ENCODE results near the gene LTBP2.
"Not testable (repeated sequence)": the region's sequence is repeated elsewhere in the genome, so short reads cannot be mapped to it uniquely, and the experiment has no call there.

Gene LTBP2

DNA sequence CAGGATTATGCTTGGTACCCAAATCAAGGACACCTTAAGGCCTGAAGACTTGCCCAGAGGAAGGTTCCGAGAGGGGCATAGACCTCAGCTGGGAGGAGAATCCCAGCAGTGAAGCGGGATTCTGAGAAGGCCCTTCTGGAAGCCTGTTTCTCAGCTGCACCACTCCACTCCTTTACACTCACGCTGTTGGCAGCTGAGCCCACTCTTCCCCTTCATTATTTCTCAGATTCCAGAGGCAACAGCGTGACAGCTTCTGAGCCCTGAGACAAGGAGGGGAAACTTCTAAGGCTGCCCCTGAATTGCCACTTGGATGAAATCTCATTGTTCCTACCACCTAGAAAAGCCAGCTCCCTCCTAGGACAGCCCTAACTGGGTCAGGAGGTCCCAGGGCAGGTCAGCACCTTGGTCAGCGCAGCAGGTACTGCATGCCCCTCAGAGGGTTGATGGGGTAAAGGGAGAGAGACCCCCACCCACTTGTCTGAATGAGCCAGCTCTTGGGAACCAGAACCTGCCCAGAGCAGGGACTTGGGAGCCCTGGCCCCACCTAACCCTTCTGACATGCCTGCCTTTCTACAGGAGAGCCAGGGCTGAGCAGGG lies 64.6 kb downstream of the LTBP2 start:
- DNase-seq, result no peak

DNA sequence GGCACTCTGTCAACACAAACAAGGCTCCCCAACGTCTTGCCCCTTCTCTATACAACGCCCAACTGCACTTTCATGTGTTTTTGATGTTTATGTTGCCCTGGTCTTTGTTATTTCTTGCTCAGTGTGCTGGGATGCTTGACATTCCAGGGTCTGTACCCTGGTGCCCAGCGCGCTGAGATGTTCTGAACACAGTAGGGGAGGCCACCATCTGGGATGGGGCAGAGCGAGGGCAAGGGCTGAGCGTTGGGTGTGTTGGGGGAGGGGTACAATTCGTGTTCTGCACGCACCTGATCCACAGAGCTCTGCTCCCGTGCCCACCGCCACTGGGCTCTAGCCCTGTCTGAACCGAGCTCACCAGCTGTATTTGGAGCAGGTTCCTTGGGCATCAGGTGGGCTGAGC lies 65.6 kb downstream of the LTBP2 start:
- no peak for DNase-seq

DNA sequence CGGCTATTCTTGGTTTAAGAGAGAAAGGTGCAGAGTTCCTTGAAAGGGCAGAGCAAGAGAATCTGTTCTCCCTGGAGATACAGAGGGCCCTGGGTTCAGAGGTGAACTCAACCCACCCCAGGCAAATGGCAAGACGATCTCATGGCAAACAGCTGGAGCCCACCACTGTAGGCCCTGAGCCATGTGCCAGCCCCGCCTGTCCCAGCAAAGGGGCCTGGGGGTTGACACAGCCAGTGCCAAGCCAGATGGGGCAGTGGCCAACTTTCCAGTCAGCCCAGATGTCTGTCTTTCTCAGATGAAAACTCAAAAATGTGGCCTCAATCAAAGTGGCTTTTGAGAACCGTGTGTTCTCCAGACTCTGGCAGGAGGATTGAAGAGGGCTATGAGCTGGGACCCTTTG lies 66.7 kb downstream of the LTBP2 start:
- no peak for DNase-seq

DNA sequence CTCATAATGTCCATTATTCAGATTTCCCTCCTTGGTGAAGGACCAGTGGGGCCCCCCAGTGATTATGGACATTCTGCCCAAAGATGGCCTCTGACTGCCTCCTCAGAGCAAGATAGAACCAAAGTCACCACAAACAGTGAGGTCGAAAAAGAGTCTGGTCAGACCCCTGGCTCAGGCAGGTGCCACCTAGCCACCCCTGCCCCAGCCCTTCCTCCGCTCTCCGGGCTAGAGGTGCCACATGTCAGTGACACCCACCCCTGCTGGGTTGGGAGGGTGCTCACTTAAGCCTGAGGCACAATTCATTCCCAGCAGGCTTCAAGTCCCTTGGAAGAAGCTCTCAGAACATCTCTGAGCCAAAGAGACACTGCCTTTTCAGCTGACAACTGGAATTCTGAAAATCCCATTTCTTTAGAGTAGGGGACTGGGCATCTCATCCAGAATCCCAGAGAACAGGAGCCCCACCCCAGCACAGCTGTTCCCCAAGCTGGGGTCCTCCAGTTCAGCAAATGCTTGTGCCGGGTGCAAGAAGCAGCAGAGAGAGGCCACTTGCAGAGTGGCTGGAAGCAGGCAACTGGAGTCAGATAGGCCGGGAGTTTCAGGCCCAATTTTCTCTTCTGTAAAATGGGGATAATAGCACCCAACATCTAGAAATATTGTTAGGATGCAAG lies 68.1 kb downstream of the LTBP2 start:
- DNase-seq, result no peak

DNA sequence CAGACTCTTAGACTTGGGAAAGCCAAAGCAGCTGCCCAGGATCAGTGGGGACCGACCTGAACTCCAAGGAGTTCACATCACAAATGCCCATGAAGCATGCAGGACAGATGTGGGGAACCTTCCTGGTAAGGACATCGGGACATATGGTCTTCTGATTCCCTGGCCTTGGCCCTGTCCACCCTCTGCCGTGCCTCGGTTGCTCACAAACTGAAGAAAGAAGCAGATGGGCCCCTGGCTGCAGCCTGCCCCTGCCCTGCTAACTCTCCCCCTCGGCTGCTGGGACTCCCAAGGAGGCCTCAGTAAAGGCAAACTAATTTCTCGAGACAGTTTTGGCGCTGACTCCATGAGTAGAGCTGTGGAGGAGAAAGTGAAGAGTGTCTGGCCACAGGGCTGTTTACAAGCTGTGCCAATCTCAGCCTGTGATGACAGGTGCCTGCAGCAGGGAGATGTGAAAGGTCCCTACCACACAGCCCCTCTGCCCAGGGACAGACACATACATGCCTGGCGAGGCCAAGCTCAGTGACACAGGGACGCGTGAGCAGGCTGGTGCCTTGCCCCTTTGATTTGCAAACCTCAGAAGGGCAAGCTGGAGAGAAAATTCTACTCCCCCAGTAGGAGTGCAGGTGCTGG lies 69.9 kb downstream of the LTBP2 start:
- DNase-seq, result no peak

DNA sequence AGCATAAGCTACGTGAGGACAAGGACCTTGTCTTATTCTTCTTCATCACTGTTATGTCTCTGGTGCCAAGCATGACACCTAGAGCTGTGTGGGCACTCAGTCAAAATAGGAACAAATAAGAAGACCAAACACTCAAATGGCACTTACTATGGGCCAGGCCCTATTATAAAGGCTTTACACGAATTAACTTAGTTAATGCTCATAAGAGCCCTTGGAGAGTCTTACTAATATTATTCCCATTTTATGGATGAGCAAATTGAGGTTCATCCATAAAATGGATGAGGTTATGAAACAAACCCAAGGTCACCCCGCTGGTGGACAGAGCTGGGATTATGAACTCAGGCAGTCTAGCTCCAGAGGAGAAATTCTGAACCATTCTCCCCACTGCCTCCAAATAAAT lies 70.8 kb downstream of the LTBP2 start:
- no peak for DNase-seq

DNA sequence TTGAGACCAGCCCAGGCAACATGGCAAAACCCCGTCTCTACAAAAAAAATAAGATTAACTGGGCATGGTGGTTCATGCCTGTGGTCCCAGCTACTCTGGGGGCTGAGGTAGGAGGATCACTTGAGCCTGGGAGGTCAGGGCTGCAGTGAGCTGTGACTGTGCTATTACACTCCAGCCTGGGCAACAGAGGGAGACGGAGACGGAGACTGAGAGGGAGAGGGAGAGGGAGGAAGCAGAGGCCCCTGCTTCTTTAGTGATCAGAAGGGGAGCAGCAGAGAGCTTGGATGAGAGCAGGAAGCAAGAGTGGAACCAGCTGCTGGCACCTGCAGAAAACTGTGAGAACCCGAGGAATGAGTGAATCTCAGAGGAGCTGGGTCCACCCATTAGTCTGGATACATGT lies 72.5 kb downstream of the LTBP2 start:
- DNase-seq, result no peak

DNA sequence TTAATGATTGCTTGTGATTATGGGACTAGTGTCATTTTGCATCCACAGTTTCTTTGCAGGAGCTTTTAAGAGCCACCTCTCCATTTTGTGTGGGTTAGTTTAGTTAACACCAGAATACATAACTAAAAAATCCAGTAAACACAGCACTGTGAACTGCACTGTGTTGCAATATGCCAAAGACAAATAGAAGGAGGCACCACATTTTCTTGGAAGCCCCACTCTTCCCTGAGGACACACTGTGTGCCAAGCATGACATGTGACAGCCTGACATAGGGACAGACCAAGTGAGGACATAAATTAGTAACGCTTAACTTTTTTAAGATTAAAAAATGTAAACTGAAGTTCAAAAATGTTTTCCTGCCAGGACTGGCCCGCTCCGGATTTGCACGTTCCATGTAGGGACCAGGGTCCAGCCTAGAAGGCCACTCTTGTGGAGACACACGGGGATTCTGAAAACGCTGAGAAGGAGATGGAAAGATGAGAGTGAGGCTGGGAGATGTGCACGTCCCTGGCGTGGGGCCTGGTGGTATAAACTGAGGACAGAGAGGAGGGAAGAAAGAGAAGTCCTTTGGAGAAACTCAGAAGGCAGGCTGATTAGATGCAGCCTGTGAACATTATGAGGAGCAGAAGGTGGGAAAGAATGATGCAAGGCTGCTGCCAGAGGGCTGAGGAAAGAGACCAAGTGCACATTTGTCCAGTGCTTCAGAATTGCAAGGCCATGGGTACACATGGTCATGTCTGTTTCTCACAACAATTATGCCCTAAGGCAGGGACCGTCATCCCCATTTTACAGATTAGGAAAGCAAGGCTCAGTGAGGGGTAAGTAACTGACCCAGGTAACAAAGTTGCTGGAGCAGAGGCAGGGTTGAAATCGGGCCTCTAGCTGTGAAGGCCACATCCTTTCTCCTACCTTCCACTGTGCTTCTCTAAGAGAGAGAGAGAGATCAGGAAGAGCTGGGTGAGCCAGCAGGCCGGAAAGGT lies 73.3 kb downstream of the LTBP2 start:
- DNase-seq, result no peak

DNA sequence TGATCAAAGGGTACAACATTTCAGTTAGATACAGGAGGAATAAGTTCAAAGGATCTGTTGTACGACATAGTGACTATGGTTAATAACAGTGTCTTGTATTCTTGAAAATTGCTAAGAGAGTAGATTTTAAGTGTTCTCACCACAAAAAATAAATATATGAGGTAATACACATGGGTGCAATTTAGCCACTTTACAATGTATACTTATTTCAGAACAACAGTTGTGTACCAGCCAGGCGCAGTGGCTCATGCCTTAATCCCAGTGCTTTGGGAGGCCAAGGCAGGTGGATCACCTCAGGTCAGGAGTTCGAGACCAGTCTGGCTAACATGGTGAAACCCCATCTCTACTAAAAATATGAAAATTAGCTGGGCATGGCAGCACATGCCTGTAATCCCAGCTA lies 75.7 kb downstream of the LTBP2 start:
- not testable (repeated sequence) for DNase-seq

DNA sequence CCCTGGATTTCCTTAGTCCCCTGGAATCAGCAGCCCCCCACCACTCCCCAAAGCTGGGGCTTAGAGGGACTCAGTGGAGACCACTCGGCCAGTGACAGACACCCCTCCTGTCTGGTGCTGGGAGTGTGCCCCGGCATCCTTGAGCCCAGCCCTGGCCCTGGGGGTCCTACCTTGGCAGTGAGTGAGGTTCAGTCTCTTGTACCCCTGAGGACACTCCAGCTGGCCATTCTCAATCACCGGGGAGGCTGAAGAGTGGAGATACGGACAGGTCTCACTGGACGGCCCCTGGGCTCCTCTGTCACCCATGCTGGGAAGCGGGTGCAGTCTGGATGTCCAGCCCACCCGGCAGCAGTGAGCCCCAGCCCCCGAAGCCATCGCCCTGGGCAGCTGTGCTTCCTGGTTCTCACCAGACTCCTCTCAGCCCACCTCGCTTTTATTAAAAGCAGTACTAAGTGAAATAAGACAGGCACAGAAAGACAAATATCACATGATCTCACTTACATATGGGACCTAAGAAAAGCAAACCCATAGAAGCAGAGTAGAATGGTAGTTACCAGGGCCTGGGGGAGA lies 76.2 kb downstream of the LTBP2 start:
- DNase-seq, result no peak

DNA sequence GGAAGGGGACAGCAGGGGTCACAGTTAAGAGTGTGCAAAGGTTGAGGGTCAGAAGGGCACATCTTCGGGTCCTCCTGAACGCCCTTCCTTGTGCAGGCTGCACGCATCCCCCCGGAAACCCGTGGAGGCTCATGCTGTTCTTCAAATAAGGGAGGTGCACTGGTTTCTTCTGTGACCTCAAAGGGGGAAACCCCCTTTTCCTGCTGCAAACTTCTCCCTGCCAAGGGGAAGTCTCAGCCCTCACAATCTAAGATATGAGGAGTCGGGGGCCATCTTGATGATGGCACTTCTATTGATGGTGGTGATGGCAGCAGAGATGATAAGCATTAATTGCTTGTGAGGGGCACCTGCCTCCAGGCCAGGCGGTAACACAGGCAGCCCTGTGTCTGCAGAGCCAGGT lies 78.5 kb downstream of the LTBP2 start:
- DNase-seq, result no peak

DNA sequence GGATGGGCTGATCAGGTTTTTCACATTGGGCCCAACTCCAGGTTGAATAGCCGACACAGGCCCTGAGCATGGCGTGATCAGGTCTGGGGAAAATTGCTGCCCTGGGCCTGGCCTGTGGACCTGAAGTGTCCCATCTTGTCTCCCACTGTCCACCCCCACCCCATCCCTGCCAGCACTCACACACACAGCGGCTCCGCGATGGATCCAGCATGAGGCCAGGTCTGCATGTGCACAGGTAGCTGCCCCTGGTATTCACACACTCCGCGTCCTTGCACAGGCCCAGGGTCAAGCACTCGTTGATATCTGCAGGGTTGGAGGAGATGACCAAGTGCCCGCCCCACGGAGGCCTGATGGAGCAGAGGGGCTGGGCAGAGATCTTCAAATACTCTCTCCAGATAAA lies 79.8 kb downstream of the LTBP2 start:
- no peak for DNase-seq

DNA sequence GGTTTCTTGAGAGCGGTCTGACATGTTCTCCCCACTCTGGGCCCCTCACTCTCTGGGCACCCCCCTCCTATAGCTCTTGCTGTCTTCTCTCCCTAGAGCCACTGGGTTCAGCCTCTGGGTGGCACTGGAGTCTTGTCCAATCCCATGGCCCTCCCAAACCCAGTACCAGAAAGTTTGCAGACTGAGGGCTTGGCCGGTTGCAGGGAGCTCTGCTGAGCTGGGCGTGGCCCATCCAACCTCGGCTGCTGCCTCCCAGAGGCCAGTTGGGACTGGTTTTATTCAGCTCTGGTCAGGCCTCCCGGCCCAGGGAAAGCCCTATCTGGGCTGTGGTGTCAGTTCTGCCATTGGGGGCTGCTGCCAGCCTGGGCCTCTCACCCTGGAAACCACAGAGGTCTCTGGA lies 80.6 kb downstream of the LTBP2 start:
- DNase-seq, result no peak

DNA sequence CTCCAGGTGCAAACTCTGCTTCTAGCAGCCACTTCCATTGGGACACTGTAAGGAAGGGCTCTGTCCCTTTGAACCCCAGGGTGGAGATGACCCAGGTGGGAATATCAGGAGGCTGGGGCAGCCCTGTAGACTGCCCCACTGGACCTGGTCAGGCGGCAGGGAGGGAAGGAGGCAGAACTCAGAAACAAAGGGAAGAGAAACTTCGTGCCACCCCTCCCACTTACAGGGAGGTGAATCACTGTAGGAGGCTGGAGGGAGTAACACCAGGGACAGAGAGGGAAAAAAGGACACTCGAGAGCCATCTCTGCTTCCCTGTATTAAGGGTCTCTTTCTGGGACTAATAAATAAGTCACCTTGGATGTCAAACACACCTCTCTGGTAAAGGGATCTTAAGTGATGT lies 81.0 kb downstream of the LTBP2 start:
- DNase-seq, result no peak

DNA sequence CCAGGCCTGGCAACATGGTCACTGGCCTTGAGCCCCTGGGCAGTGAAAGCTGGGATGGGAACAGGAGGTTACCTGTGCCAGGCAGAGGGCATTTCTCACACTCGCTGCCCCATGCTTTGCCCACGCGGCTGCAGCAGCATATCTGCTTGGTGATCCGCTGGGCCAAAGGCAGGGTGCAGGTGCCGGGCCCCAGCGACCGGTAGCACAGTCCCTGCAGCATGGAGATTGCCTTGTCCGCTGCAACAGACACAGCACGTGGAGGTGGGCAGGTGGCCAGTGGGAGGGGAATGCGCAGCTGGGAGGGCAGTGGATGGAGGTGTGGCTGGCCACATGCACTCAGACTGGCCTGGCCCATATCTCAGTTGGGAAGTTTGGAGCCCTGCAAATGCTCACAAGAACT lies 83.2 kb downstream of the LTBP2 start:
- no peak for DNase-seq

DNA sequence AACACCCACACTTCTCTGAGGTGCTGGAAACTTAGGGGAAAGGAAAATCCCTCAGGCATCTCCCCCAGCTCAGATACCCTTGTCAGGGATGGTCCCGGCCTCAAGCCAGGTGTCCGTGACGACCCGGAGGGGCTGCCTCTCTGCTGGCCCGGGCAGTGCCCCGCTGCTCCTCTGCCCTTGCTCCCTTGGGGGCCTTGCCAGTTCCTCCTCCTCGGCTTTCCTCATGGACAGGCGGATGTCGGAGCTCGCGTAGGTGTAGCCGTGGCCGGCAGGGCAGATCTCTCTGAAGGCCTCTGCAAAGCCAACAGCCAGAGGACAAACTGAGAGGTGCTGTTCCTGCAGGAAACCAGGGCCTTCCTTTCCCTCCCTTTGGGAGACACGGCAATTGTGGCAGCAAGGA lies 83.6 kb downstream of the LTBP2 start:
- DNase-seq, result no peak

DNA sequence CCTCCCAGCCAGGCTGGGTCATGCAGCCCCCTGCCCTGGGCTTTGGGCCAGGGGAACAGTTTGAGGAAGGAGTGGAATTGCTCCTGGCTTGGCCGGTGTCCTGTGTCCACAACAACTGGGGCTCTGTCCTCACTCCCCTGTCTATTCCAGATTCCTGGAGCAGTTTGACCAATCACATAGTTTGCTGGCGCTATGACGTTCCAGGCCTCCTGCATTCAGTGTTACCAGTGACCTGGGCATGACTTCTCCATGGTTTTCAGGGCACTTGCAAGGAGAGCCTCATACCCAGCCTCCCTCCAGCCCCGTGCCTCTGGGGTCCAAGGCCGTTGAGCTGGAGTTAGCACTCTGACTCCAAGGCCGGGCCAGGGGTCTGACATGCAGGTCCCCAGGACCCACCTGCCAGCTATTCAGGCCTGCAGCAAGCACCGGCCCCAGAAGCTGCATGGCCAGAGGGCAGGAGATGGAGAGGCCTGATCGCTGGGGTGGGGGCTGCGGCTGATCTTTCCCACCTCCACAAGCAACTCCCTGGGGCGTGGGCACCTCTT lies 84.2 kb downstream of the LTBP2 start:
- DNase-seq, result no peak

DNA sequence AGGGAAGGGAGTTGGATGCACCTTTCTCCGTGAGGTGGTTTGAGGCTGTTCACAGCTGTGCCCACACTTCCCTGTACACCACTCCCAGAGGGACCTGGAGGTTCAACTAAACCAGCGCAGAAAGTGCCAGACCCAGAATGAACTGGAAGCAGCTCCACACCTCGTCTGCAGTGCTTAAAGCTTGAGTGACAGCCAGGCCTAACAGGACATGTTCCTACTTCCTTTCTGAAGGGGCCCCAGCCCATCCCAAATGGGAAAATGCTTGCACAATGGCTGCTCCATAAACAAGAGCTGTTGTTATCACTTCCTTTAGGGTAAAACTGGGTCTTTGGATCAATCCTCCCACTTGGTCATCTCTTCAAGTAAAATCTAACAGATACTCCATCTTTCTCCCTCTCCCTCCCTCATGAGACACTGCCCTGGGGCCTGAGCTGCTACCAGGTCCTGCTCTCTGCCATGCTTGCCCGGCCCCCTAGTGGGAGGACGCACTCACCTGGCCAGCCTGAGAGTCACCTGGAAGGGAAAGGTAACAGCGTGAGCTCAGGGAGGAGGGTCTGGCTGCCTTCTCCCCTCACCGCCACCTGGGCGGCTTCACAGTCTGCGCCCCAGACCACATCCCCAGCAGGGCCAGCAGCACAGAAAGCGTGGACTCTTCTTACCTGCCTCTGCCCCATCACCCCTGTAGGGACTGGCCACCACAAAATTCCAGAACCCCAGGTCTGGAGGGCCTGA lies 85.0 kb downstream of the LTBP2 start:
- no peak for DNase-seq

DNA sequence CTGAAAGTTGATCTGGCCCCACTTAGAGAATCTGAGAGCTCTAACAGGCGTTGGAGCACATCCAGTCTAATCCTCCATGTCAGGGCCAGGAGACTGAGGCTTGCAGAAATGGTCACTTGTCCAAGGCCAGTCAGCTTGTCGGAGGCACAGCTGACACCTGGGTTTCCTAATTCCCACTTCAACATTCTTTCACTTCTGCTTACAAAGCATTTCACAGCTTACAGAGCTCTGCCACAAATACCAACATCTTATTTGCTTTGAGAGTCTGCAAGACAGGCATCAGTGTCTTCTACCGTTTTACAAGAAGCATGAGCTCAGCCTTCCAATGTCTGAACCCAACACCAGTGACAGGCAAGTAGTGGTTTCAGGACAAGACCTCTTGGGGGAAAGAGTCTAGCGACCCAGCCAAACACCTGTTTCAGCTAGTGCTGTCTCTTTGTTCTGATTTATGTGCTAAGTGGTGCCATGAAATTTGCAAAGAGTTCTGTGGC lies 86.6 kb downstream of the LTBP2 start:
- no peak for DNase-seq

DNA sequence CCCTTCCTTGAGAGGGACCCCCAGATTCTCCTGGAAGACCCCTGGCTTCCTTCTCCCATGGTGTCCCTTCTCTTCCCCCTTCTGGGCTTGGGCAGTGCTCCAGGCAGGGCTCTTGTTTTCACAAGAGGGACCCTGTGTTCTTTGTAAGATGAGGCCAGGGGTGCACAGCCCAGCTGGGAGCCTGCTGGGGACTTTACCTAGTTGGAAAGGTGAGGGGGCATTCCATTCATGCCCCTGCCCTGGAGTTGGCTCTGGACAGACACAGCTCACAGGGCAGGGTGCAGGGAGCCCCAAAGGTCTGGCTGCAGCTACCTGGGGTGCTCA lies 87.3 kb downstream of the LTBP2 start:
- DNase-seq, result no peak

DNA sequence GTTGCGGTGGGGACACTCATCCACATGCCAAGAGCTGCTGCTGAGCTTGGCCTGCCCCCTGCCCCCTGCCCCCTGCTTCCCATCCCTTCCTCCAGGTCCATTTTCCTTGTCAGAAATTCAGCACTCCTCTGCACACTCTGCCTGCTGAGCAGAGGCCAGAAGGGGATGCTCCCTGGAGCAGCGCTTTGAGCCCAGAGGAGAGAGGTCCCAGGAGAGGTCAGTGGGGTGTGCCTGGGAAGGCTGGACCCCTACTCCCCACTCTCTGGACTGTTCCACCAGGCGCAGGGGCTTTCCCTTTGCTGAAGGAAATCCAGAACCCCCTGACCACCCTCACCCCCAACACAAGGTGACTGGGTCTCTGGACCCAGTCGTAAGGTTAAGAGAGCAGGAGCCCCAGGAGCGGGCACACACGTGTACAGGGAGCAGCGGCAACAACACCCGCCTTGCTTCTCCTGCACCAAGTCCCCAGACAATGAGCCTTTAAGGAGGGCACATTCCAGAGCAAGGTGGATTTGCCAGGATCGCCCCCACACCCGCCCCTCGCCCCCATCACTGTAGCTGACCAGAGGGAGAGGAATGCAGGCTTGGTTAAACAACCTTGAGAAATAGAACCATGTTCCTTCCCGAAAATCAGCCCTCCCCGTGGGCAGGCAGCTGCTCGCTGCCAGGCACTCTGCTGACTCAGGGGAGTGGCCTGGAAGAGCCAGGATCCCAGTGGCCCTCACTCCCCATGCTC lies 87.8 kb downstream of the LTBP2 start:
- no peak for DNase-seq
